Right renal cortex interstitium (tissue), 3 donors: ENCODE measurements around the gene MTX2. TPM values are rescaled to one million over a fixed set of nuclear protein-coding genes. Genes with fewer than 3 reads are reported as not detected.
"Not testable (repeated sequence)": the region's sequence is repeated elsewhere in the genome, so short reads cannot be mapped to it uniquely, and the experiment has no call there.

ENCODE experiments used
- DNase-seq, 3 donors: peaks; one replicate each; pipeline ENCODE4 v3.0.0-alpha.2; 2013; ENCODE audit warnings: low read depth in 3 of 3, low spot score in 2 of 3
- polyA plus RNA-seq, 3 donors: library from polyadenylated mRNA; unstranded; fragments of 120-200 nt; gene quantifications; one replicate each; pipeline ENCODE4 v1.2.1, GENCODE V29; 2013; ENCODE audit not compliant: insufficient read length in 3 of 3

MTX2 gene
- polyA plus RNA-seq, 3 donors, result 106 to 116 (median 113) TPM

- no peak for DNase-seq
These were observed 15.3 kb downstream of the MTX2 start for GRCh38 chr2:176284461-176285049.

GRCh38 chr2:176285321-176285720 is 16.1 kb downstream of the MTX2 start:
- DNase-seq, result no peak

GRCh38 chr2:176291335-176291734 is 22.1 kb downstream of the MTX2 start:
- DNase-seq, result no peak

- DNase-seq, result no peak
These were observed 22.6 kb downstream of the MTX2 start for GRCh38 chr2:176291809-176292283.

- no peak for DNase-seq
These were observed 23.4 kb downstream of the MTX2 start for GRCh38 chr2:176292608-176293007.

- DNase-seq, result no peak
These were observed 24.1 kb downstream of the MTX2 start for GRCh38 chr2:176293334-176293733.

GRCh38 chr2:176297067-176297466 is 27.8 kb downstream of the MTX2 start:
- DNase-seq, result no peak

- DNase-seq, result no peak
These were observed 28.5 kb downstream of the MTX2 start for GRCh38 chr2:176297737-176298136.

GRCh38 chr2:176306020-176306419 is 36.8 kb downstream of the MTX2 start:
- not testable (repeated sequence) for DNase-seq

GRCh38 chr2:176317199-176317598 is 48.0 kb downstream of the MTX2 start:
- no peak for DNase-seq

- DNase-seq, result no peak
These were observed 48.4 kb downstream of the MTX2 start for GRCh38 chr2:176317623-176318065.

GRCh38 chr2:176321916-176322315 is 52.7 kb downstream of the MTX2 start:
- DNase-seq, result no peak

GRCh38 chr2:176324862-176325261 is 55.6 kb downstream of the MTX2 start:
- DNase-seq, result no peak

GRCh38 chr2:176325732-176326131 is 56.5 kb downstream of the MTX2 start:
- DNase-seq, result no peak

GRCh38 chr2:176328149-176328548 is 58.9 kb downstream of the MTX2 start:
- no peak for DNase-seq

GRCh38 chr2:176330612-176331011 is 61.4 kb downstream of the MTX2 start:
- DNase-seq, result no peak

GRCh38 chr2:176331646-176332045 is 62.4 kb downstream of the MTX2 start:
- no peak for DNase-seq

GRCh38 chr2:176334729-176335128 is 65.5 kb downstream of the MTX2 start:
- DNase-seq, result no peak

GRCh38 chr2:176338395-176338794 is 69.2 kb downstream of the MTX2 start:
- DNase-seq, result no peak

GRCh38 chr2:176339208-176339607 is 70.0 kb downstream of the MTX2 start:
- DNase-seq, result no peak

- no peak for DNase-seq
These were observed 87.0 kb downstream of the MTX2 start for GRCh38 chr2:176356251-176356650.

- no peak for DNase-seq
These were observed 95.2 kb downstream of the MTX2 start for GRCh38 chr2:176364273-176364977.
